Thyroid gland (tissue), 4 donors: ENCODE measurements around the gene SLC22A5.

Experiments
- POLR2A ChIP-seq, 2 donors: fragments of 450-650 bp; IDR thresholded peaks; one replicate each; pipeline ENCODE4 v1.6.1; 2017; ENCODE audit warnings: antibody characterized with exemption in 2 of 2, mild to moderate bottlenecking in 2 of 2, moderate library complexity in 1 of 2
- TF ChIP-seq, protein P1 (sequence below), 6 experiments: fragments of 200-600 bp in 3 of 6; fragments of 450-650 bp in 3 of 6; sonication (generic) in 3 of 6; IDR thresholded peaks; one replicate each; pipeline ENCODE4 v1.5.1; 2016 to 2019; ENCODE audit warnings: antibody characterized with exemption in 6 of 6, mild to moderate bottlenecking in 2 of 6, inconsistent platforms in 1 of 6, moderate library complexity in 1 of 6

DNA sequence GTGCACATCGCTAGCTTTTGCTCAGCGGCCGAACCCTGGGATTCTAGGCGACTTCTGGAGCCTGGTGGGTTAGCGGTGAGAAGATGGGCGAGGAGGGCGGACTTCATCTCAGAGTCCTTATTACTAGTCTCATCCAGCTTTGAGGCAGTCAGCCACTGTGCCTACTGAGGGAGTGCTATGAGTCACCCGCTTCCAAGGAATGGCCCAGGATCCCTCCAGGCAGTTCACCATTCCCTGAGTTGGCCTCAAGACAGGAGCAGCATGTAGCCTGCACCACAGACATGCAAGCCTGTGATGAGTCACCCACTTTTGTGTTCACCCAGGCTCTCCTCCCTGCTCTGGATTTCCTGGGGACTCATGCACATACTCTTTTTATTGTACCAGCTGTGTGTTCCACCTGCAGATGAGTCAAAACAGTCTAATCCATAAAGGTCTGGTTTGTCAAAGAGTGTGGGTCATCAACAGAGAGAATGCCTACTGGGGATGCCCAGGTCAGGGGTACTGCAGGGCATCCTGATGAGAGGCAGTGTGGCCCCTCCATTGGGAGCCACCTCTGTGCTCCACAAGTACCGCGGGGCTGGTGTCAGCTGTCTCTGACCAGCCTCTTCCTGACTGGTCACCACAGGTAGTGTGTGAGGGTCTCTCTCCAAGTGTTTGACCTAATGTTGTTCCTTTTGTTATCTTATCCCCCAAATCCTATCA lies 20.2 kb downstream of the SLC22A5 start:
- TF ChIP-seq, protein P1, sequence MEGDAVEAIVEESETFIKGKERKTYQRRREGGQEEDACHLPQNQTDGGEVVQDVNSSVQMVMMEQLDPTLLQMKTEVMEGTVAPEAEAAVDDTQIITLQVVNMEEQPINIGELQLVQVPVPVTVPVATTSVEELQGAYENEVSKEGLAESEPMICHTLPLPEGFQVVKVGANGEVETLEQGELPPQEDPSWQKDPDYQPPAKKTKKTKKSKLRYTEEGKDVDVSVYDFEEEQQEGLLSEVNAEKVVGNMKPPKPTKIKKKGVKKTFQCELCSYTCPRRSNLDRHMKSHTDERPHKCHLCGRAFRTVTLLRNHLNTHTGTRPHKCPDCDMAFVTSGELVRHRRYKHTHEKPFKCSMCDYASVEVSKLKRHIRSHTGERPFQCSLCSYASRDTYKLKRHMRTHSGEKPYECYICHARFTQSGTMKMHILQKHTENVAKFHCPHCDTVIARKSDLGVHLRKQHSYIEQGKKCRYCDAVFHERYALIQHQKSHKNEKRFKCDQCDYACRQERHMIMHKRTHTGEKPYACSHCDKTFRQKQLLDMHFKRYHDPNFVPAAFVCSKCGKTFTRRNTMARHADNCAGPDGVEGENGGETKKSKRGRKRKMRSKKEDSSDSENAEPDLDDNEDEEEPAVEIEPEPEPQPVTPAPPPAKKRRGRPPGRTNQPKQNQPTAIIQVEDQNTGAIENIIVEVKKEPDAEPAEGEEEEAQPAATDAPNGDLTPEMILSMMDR (IDR thresholded peaks at IDR 0.05) = no peak
- no peak for TF ChIP-seq POLR2A (IDR thresholded peaks at IDR 0.05)
